Kidney epithelial cell (primary cell): Measurements from ENCODE around the gene CDK5R1. TPM values are rescaled to one million over a fixed set of nuclear protein-coding genes. Genes with fewer than 3 reads are reported as not detected.

ENCODE experiments used
- DNase-seq: peaks from one replicate; pipeline ENCODE4 v3.0.0-alpha.2; 2010; ENCODE audit warnings: low read depth
- H3K27me3 ChIP-seq: 2 replicates; pipeline ENCODE4 v1.6.0; 2011; ENCODE audit warnings: low read length; ENCODE audit not compliant: control insufficient read depth, insufficient read depth
- H3K36me3 ChIP-seq: 2 replicates; pipeline ENCODE4 v1.5.1; 2011; ENCODE audit warnings: low read length; ENCODE audit not compliant: control insufficient read depth, insufficient read depth
- H3K4me3 ChIP-seq: 2 replicates; pipeline ENCODE4 v1.5.1; 2011; ENCODE audit warnings: low read depth, mild to moderate bottlenecking, control low read depth, low read length
- total RNA-seq: library from RNA; depleted of rRNA; stranded (reverse); fragments of >200 nt; gene quantifications from 2 replicates; pipeline ENCODE4 v1.2.3, GENCODE V29; 2015
- TF ChIP-seq, protein P1 (sequence below): IDR thresholded peaks from 2 replicates; pipeline ENCODE4 v1.5.1; 2011; ENCODE audit warnings: mild to moderate bottlenecking, moderate library complexity, low read length, control low read depth, inconsistent platforms; ENCODE audit not compliant: insufficient read depth, poor library complexity, severe bottlenecking

CDK5R1 gene
- total RNA-seq, 1 donor from 2014 or later = 16.0 TPM

- TF ChIP-seq, protein P1, sequence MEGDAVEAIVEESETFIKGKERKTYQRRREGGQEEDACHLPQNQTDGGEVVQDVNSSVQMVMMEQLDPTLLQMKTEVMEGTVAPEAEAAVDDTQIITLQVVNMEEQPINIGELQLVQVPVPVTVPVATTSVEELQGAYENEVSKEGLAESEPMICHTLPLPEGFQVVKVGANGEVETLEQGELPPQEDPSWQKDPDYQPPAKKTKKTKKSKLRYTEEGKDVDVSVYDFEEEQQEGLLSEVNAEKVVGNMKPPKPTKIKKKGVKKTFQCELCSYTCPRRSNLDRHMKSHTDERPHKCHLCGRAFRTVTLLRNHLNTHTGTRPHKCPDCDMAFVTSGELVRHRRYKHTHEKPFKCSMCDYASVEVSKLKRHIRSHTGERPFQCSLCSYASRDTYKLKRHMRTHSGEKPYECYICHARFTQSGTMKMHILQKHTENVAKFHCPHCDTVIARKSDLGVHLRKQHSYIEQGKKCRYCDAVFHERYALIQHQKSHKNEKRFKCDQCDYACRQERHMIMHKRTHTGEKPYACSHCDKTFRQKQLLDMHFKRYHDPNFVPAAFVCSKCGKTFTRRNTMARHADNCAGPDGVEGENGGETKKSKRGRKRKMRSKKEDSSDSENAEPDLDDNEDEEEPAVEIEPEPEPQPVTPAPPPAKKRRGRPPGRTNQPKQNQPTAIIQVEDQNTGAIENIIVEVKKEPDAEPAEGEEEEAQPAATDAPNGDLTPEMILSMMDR = no peak
- no peaks in the 10 kb centered on the region for H3K27me3 ChIP-seq
- H3K36me3 ChIP-seq = no peaks in the 10 kb centered on the region
Measured at GRCh38 chr17:32512328-32512727, 25.5 kb downstream of the CDK5R1 start.

GRCh38 chr17:32513579-32513978 is 26.8 kb downstream of the CDK5R1 start:
- H3K36me3 ChIP-seq = no peaks in the 10 kb centered on the region
- no peaks in the 10 kb centered on the region for H3K27me3 ChIP-seq
- DNase-seq = no peak
- no peak overlapping the region for H3K4me3 ChIP-seq
- TF ChIP-seq, protein P1 = no peak

More at GRCh38 chr17:32512328-32512727, 25.5 kb downstream of the CDK5R1 start:
- no peak overlapping the region for H3K4me3 ChIP-seq
- DNase-seq = no peak

DNA sequence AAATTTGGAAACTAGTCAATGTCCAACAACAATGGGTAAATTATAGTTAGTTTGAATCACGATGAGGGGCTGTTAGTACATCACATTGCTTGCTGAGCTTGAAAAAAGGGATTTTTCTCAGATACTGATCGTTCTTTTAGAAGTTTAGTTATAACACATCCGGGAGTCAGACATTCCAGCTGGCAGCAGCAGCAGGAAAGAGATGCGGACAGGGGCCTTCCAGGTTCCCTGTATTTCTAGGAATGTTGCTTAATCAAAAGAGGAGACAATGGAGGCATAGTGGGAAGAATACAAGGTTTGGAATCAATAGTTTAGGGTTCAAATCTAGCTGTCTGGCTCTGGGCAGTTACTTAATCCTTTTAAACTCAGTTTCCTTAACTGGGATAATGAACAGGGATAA is 27.8 kb downstream of the CDK5R1 start:
- TF ChIP-seq, protein P1 = no peak
- DNase-seq = no peak
- H3K4me3 ChIP-seq = no peak overlapping the region
- no peaks in the 10 kb centered on the region for H3K27me3 ChIP-seq
- H3K36me3 ChIP-seq = no peaks in the 10 kb centered on the region

DNA sequence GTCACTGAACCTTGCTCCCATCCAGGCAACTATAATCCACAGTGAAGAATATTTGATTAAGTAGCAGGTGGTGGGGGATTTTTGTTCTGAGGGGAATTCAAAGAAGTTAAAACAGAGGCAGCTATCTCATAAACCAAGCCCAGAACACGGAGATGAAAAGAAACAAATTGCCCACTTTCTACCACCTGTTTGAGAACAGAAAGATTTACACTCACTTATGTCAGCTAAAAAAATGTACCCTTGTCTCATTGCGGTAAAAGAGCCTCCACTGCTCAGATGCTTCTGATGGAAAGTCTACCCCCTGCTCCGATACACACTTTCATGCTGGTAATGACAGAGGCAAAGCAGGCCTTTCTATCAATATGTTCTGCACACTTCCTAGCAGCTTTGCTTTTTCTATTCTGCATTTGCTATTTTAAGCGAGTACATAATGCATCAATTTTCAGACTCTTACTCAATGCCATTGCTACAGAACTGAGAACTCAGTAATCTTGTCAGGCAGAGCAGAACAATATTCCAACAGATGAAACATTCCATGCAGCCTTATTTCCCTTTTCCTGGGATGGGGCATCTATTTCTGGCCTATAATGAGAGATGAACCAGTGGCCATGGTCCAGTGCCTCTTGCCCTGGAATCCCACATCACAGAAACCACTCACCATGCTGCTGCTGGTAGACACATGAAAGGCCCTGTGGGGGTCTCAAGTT is 29.0 kb downstream of the CDK5R1 start:
- Histone ChIP-seq H3K27me3 (no peaks in the 10 kb centered on the region), H3K4me3 (no peak overlapping the region), H3K36me3 (no peaks in the 10 kb centered on the region)
- no peak for DNase-seq
- TF ChIP-seq, protein P1 = no peak

GRCh38 chr17:32516450-32516849 is 29.7 kb downstream of the CDK5R1 start:
- no peak for DNase-seq
- H3K36me3 ChIP-seq = no peaks in the 10 kb centered on the region
- no peak overlapping the region for H3K4me3 ChIP-seq
- TF ChIP-seq, protein P1 = no peak
- no peaks in the 10 kb centered on the region for H3K27me3 ChIP-seq
